ENCODE measurements around the gene CATSPERB.
"Not testable (repeated sequence)": the region's sequence is repeated elsewhere in the genome, so short reads cannot be mapped to it uniquely, and the experiment has no call there.

The CATSPERB gene

GRCh38 chr14:91669867-91670266 is 62.0 kb downstream of the CATSPERB start:
- no peak for DNase-seq (ENCODE audit: low read depth)

GRCh38 chr14:91667101-91667500 is 64.8 kb downstream of the CATSPERB start:
- not testable (repeated sequence) for DNase-seq (ENCODE audit: low read depth)

- DNase-seq (ENCODE audit: low read depth), result no peak
These were observed 71.1 kb downstream of the CATSPERB start for GRCh38 chr14:91660790-91661189.

- DNase-seq (ENCODE audit: low read depth), result no peak
These were observed 77.0 kb downstream of the CATSPERB start for GRCh38 chr14:91654836-91655235.

GRCh38 chr14:91653451-91653850 is 78.4 kb downstream of the CATSPERB start:
- DNase-seq (ENCODE audit: low read depth), result no peak

- peak; percentile 2 for DNase-seq (ENCODE audit: low read depth)
These were observed 82.0 kb downstream of the CATSPERB start for GRCh38 chr14:91649930-91650329.

- no peak for DNase-seq (ENCODE audit: low read depth)
These were observed 84.0 kb downstream of the CATSPERB start for GRCh38 chr14:91647856-91648255.

GRCh38 chr14:91636604-91637003 is 95.3 kb downstream of the CATSPERB start:
- no peak for DNase-seq (ENCODE audit: low read depth)

GRCh38 chr14:91624757-91625156 is 107.1 kb downstream of the CATSPERB start:
- DNase-seq (ENCODE audit: low read depth), result no peak

- no peak for DNase-seq (ENCODE audit: low read depth)
These were observed 117.7 kb downstream of the CATSPERB start for GRCh38 chr14:91614187-91614586.

GRCh38 chr14:91613459-91614112 is 118.3 kb downstream of the CATSPERB start:
- DNase-seq (ENCODE audit: low read depth), result no peak

GRCh38 chr14:91611528-91611927 is 120.4 kb downstream of the CATSPERB start:
- no peak for DNase-seq (ENCODE audit: low read depth)

- no peak for DNase-seq (ENCODE audit: low read depth)
These were observed 122.7 kb downstream of the CATSPERB start for GRCh38 chr14:91609161-91609560.

- DNase-seq (ENCODE audit: low read depth), result no peak
These were observed 124.4 kb downstream of the CATSPERB start for GRCh38 chr14:91607322-91608047.

- no peak for DNase-seq (ENCODE audit: low read depth)
These were observed 125.0 kb downstream of the CATSPERB start for GRCh38 chr14:91606851-91607250.

- not testable (repeated sequence) for DNase-seq (ENCODE audit: low read depth)
These were observed 127.3 kb downstream of the CATSPERB start for GRCh38 chr14:91604611-91605010.

GRCh38 chr14:91599994-91600393 is 131.9 kb downstream of the CATSPERB start:
- no peak for DNase-seq (ENCODE audit: low read depth)

GRCh38 chr14:91595736-91596135 is 136.2 kb downstream of the CATSPERB start:
- DNase-seq (ENCODE audit: low read depth), result no peak

GRCh38 chr14:91593957-91594356 is 137.9 kb downstream of the CATSPERB start:
- DNase-seq (ENCODE audit: low read depth), result not testable (repeated sequence)

GRCh38 chr14:91586410-91586809 is 145.5 kb downstream of the CATSPERB start:
- DNase-seq (ENCODE audit: low read depth), result no peak

GRCh38 chr14:91585856-91586255 is 146.0 kb downstream of the CATSPERB start:
- DNase-seq (ENCODE audit: low read depth), result no peak

GRCh38 chr14:91582761-91583160 is 149.1 kb downstream of the CATSPERB start:
- no peak for DNase-seq (ENCODE audit: low read depth)

- no peak for DNase-seq (ENCODE audit: low read depth)
These were observed 150.9 kb downstream of the CATSPERB start for GRCh38 chr14:91580876-91581577.

Measured in stimulated activated CD8-positive, alpha-beta memory T cell treated with anti-CD3 and anti-CD28 coated beads, Interleukin-15, amount 100 ng/mL, for 1 hour (primary cell).